HG03280 (cell line): ENCODE measurements around the gene C1orf87.

ENCODE experiments used
- ATAC-seq: cut with Tn5 transposase; IDR thresholded peaks from one replicate; pipeline ENCODE4 v1.9.1; 2021; ENCODE audit warnings: mild to moderate bottlenecking, moderate library complexity; ENCODE audit not compliant: unreplicated experiment

Gene C1orf87

DNA sequence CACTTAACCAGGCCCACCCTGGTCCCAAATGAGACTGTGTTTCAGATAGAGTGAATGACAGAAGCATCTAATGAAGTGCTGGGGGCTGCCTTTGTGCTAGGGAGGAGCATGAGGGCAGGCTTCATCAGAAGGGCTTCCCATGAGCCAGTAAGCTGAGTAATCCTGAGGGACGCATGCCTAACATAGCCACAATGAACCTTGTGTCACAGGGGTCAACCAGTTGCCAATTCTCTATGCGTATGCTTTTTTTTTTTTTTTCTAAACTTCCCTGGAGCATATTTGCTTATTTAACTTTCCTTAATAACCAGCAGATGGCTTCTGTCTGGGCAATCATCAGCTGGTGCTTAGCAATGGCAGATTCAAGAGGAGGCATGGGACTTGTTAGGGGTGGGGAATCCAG lies 121.5 kb downstream of the C1orf87 start:
- ATAC-seq: no peak

DNA sequence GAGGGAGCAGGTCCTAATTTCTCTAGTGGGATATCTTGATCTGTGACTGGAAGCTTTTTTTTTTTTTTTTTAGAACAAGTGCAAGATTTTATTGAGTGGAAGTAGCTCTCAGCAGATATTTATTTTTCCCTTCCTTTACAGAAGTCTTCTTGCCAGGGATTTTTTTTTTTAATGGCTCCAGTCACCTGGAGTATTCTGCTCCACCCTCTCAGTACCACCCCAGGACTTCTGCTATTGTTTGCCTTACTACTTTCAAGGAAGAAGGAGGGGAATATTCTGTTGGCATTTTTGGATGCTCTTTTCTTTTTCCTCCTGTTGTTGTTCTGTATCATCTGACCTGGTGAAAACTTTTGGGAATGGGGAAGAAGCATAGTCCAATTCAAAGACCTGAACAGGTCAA lies 123.9 kb downstream of the C1orf87 start:
- ATAC-seq: no peak

- no peak for ATAC-seq
Measured at GRCh38 chr1:59948990-59949389, 124.6 kb downstream of the C1orf87 start.

DNA sequence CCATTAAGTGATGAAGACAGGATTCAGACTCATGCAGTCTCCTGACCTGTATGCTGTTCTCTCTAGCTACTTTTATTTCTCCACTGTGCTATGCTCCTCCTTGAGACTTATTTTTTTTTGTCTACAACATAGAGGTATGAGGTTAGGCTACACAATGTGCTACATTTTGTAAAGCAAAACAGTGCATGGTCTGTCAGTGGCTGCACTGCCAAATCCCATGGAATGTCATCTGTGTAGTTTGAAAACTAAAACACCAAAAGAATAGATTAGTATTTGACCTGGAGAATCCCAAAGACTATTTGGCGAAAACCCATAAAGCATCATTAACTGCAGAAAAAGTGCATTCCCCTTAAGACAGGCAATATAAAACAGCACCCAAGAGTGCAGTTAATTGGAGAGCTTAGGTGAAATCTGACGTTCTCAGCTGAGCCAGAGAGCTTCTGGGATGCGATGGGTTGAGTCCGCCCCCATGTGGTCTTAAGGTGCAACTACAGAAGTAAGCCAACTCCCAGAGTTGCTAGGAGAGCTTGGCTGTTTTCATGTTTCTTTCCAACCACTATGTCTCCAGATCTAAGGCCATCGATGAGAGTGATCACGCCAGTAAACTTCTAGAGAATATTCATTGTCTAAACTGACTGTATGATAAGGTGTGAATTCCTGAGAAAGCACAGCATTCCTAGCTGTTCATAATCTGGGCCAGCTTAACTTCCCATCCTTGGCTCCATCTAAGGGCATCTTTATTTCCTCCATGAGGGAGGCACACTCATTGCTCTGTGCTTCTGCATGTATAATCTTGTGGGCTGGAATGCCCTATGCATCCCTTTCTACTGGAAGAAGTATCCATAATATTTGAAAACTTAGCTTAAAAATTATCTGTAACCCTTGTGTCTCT lies 126.3 kb downstream of the C1orf87 start:
- ATAC-seq: peak; percentile 93

- no peak for ATAC-seq
Measured at GRCh38 chr1:59945790-59946189, 127.8 kb downstream of the C1orf87 start.
